HG03066 (cell line): Measurements from ENCODE around the gene RAB11FIP4.

Source experiments
- ATAC-seq: cut with Tn5 transposase; IDR thresholded peaks from one replicate; pipeline ENCODE4 v1.9.1; 2021; ENCODE audit warnings: low read depth; ENCODE audit not compliant: unreplicated experiment

The RAB11FIP4 gene

GRCh38 chr17:31580706-31581490, 189.4 kb downstream of the RAB11FIP4 start:
- ATAC-seq: no peak

DNA sequence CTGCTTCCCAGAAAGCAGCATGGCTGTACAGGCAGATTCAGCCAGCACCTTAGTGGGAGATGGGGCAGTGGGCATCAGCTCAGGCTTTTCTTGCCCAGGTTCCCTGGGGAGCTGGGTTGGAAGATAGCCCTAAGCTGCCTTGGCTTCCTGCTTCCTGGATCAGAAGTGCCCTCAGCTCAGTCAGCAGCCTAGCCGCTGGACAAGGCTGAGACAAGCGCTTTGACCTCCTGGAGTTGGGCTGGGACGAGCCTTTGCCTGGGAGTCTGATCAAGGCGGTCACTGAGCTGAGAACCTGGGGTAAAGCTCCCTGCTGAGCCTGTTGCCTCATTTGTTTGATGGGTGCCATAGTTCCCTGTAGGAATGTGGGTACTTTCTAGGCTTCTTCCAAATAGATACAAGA, 190.0 kb downstream of the RAB11FIP4 start:
- ATAC-seq: no peak

DNA sequence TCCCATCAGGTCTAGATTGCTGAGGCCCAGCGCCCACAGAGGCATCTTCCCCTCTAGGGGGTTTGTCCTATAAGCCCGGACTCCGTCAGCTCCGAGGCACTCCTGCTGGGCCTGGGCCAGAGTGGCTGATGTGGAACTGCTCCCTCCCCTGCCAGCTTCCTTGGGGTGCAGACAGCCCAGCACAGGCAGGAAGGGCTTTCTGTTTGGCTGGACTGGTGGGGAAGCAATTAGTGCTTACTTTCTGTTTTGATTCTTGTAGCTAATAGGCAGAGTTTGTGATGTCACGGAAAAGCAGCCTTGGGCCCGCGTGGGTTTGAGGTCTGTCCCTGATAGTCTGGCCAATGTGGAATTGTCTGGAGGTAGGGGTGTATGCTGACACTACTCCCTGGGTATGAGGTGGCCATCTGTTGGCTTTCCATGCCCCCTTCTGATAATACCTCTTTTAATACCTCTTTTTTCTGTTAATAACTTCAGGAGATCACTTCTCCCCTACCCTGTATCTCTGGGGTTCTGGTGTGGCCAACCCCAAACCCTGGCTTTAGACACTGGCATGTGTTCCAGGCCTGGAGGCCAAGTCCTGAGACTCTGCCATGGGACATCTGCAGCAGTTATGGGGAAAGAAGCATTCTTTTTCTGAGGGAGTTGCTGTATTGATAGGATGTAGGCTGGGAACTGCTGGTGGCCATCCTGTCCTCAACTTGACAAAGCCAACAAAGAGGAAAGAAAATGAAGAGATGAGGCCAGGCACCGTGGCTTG, 190.9 kb downstream of the RAB11FIP4 start:
- ATAC-seq: no peak

- no peak for ATAC-seq
Observed at GRCh38 chr17:31583772-31584356, 192.4 kb downstream of the RAB11FIP4 start.

- ATAC-seq: no peak
Observed at GRCh38 chr17:31584438-31585279, 193.2 kb downstream of the RAB11FIP4 start.

GRCh38 chr17:31585280-31585630, 193.8 kb downstream of the RAB11FIP4 start:
- ATAC-seq: no peak

GRCh38 chr17:31586946-31587345, 195.5 kb downstream of the RAB11FIP4 start:
- ATAC-seq: no peak

DNA sequence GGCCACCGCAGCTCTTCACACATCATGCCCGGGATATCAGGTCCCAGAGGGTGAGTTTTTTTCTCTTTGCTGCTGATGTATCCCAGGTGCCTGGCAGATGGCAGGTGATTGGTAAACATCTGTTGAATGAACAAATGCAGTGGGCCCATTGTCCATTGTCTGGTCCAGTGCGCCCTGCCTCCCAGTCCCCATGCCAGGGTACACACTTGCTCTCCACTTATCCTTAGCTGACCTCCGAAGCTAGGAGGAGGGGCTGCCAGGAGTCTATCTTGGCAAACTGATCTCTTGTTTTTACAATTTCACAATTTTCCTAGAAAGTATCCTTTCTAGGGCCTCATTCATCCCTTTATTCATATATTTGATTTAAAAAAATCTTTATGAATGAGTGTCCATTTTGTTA, 196.0 kb downstream of the RAB11FIP4 start:
- no peak for ATAC-seq
